ENCODE data around the gene KCND3.

DNA sequence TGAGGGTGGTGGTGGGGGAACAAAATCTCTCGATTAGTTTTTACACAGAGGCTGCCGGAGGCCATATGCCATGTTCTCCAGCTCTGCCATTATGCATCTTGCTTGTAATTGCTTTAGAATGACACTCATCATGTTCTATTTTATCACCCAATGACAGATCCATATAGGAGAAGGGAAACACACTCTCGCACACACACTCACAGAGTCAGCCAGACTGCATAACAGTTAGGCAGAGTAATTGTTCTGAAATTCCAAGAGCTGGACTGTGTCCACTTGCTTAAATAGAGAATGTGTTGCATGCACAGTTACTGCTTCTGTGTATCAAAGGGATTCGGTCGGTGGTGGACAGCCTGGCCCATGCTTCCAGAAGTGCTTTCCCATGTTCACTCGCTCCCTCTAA, 30.6 kb downstream of the KCND3 start:
- TF ChIP-seq, protein P1, sequence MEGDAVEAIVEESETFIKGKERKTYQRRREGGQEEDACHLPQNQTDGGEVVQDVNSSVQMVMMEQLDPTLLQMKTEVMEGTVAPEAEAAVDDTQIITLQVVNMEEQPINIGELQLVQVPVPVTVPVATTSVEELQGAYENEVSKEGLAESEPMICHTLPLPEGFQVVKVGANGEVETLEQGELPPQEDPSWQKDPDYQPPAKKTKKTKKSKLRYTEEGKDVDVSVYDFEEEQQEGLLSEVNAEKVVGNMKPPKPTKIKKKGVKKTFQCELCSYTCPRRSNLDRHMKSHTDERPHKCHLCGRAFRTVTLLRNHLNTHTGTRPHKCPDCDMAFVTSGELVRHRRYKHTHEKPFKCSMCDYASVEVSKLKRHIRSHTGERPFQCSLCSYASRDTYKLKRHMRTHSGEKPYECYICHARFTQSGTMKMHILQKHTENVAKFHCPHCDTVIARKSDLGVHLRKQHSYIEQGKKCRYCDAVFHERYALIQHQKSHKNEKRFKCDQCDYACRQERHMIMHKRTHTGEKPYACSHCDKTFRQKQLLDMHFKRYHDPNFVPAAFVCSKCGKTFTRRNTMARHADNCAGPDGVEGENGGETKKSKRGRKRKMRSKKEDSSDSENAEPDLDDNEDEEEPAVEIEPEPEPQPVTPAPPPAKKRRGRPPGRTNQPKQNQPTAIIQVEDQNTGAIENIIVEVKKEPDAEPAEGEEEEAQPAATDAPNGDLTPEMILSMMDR (IDR thresholded peaks at IDR 0.05) = no peak
- TF ChIP-seq POLR2A (IDR thresholded peaks at IDR 0.05) (no peak), EP300 (IDR thresholded peaks at IDR 0.05) (no peak)

Measured in tibial nerve (tissue), 4 donors.